ENCODE measurements around the gene URM1.
"Not testable (repeated sequence)": the region's sequence is repeated elsewhere in the genome, so short reads cannot be mapped to it uniquely, and the experiment has no call there.

URM1 gene

DNA sequence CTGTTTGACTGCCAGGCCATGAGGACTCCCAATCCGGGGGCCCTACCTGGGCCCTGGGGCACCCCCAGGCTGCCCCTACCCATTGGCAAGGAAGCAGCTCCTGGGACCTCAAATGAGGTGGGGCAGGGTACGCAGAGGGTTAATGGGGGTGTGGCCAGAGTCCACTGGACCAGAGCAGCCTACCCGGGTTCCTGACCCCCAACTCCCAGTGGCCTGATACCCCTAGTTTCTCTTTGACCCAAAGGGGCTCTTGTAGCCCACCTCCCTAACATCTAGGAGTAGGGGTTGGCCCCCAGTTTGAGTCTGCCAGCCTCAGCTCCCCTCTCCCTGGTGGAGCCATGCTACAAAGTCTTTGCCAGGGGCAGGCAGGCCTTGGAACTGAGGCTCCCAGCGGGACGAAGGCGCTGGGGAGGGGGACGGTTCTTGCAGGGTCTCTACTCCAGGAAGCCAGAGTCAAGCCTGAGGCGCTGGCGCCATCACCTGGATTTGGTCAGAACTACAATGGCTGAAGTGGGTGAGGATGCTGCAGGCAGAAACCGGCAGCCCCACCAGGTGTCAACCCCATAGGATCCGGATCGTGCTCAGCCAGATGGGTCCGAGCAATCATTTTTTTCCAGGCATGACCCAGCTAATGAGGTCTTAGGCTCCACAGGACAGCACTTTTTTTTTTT lies 41.1 kb downstream of the URM1 start:
- DNase-seq: peak; percentile 18

DNA sequence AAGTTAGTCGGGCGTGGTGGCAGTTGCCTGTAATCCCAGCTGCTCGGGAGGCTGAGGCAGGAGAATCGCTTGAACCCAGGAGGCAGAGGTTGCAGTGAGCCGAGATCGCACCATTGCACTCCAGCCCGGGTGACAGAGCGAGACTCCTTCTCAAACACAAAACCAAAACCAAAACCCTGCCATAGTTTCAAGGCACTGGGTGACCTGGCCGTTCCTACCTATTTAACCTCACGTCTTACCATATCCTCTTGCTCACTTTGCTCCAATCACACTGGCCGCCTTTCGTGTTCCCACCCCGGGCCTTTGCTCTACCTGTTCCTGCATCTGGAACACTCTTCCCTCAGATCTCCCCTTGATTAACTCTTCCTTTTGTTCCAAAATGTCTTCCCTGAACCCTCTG lies 42.6 kb downstream of the URM1 start:
- DNase-seq: not testable (repeated sequence)

DNA sequence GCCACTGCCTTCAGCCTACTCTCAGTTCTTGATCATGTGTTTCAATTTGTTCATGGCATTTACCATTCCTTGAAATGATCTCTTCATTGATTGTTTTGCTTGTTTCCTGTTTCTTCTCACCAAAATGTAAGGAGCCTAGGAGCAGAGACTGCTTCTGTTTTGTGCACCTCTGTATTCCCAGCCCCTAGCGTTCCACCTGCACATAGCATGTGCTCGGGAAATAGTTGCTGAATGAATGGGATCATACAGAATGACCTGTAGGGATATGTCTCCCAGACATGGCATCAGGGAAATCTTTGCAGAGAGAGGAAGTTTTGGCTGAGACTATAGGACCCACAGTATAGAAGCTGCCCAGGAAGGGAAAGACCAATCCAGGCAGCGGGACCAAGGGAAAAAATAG lies 43.3 kb downstream of the URM1 start:
- DNase-seq: no peak

DNA sequence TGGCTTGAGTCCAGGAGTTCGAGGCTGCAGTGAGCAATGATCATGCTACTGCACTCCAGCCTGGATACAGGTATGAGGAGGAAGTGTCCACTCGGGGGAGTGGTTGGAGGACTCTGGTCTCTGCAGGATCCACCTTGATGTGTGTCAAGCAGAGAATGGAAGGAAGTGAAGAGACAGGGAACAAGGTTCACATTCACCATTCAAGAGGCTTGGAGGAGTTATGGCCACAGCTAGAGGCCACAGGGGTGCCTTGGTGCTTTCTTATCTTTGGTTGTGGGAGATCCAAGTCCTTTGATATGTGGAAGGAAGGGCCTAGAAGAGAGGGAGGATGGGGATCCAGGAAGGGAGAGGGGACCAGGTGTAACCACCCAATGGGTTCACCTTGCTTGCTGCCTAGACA lies 44.1 kb downstream of the URM1 start:
- DNase-seq: no peak

DNA sequence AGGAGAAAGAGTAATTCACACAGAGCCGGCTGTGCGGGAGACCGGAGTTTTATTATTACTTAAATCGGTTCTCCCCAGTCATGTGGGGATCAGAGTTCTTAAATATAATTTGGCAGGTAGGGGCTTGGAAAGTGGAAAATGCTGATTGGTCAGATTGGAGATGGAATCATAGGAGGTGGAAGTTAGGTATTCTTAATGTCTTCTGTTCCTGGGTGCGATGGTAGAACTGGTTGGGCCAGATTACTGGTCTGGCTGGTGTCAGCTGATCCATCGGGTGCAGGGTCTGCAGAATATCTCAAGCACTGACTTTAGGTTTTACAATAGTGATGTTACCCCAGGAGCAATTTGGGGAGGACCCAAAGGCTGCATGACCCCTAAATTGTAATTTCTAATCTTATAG lies 44.8 kb downstream of the URM1 start:
- no peak for DNase-seq

DNA sequence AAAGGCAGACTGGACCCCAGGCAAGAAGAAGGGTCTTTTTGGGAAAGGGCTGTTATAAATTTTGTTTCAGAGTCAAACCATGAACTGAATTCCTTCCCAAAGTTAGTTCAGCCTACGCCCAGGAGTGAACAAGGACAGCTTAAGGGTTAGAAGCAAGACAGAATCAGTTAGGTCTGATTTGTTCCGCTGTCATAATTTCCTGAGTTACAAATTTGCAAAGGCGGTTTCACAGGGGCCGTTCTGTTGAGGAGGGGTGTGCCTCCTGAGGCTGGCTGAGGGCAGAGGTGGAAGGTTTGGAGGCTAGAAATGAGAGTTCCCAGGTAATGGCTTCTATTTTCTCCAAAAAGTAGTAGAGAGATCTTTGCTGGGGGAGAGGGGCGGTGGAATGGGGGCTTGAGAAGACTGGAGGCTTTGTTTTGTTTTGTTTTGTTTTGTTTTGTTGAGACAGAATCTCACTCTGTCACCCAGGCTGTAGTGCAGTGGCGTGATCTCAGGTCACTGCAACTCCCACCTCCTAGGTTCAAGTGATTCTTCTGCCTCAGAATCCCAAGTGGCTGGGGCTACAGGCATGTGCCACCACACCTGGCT lies 45.4 kb downstream of the URM1 start:
- DNase-seq: no peak

DNA sequence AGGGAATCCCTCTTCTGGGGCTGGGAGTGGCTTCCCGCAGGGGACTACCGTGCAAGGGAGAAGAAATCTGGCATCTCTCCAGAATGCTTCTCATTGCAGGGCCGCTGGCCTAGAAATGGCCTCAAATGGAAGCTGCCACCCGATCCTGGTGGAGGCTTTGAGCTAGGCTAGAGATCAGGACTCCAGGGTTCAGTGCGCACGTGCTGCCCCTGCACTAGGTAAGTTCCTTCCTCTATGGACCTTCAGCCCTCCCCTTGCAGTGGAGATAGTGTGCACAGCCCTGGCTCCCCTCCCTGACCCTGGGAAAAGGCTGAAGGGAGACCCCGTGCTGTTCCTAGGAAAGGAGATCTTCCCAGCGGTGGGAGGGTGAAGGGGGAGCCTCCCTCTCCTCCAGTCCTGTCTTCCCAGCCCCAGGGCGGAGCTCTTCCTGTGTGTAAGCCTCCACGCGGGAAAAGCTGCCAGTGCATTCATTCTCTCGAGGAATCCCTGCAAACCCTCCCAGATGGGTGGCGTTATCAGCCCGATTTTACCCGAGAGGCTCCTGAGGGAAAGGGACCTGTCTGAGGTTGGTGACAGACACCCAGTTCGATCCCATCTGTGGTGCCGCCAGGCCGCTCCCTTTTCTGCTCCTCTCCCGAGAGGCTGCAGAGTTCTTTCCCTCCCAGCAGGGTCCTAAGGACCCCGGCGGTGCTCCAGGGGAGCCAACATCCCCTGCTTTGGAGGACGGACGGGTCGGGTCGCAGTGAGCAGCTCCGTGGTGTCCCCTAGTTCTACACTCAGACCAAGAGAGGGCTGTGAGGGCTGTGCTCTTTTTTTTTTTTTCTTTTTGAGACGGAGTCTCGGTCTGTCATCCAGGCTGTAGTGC lies 48.1 kb downstream of the URM1 start:
- DNase-seq: no peak

DNA sequence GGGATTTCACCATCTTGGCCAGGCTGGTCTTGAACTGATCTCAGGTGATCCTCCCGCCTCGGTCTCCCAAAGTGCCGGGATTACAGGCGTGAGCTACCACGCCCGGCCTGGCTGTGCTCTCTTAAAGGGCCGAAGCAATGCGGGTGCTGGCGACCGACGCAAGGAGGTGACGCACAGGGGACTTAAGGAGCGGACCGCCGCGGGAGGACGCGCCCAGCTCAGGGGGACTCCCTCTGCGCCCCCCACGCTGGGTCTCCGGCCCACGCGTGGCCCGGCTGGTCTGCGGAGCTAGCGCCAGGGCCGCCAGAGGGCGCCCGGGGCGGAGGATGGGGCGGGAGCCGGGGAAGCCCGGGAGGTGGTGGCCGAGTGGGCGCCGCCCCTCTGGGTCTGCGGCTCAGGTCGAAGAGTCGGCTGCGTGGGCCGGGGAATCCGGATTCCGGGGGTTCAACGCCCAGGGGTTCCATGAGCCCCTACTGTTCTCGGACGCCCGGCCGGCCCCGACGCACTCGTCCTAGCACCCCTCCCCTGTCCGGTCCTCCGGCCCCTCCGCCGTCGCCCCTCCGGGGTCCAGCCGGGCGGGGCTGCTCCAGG lies 49.0 kb downstream of the URM1 start:
- peak; percentile 66 for DNase-seq

DNA sequence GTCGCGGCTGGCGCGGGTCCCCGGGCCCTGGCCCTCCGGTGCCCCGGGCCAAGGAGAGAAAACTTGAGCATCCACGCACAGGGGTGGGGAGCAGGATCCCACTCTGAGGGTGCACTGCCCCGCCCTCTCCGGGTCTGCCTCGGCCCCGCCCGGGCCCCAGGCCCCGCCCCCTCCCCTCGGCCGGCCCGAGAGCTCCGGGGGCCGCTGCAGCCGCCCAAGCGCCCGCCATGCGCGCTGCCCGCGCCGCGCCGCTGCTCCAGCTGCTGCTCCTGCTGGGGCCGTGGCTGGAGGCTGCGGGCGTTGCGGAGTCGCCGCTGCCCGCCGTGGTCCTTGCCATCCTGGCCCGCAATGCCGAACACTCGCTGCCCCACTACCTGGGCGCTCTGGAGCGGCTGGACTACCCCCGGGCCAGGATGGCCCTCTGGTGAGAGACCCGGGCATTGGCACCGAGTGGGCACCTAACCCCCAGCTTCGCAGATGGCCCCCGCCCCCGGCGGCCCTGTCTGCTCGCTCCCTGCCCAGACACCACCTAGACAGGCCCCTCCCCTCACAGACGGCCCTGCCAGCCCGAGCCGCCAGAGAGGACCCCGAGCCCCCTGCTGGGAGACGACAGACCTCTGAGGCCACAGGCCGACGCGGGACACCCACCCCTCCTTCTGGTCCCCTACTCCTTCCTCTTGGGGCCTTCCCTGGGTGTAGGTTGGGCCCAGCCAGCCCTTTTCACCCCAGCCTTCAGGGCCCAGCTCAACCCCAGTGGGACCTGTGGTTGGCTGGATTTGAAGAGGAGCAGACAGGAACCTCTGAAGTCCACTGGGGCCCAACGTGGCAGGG lies 49.7 kb downstream of the URM1 start, which contains the start of gene CERCAM:
CERCAM (plus strand) TSS at position 207 of the 831 bp plus-strand sequence; CDS start at position 228, 21 bp downstream.
- peak; percentile 53 for DNase-seq

DNA sequence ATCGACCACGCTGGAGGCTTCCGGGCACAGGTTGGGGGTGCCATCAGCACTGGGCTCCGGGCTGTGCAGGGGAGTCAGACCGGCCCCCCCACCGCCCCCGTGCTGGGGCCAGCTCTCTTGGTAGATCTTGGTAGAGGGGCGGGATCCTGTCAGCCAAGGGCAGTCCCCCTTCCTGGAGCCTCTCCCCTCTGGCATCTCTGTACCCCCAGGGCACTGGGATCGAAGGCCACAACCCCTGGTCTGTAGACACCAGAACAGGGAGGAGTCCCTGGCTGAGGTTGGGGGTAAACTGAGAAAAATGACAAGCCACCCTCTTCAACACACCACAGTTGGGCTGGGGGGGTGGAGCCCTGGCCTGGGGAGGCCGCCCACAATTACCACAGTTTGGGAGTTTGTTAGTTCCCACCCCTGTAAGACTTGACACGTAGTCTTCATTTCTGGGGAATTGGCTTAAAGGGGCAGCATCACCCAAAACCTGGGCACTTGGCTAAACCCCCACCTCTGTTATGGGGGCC lies 50.4 kb downstream of the URM1 start:
- no peak for DNase-seq

DNA sequence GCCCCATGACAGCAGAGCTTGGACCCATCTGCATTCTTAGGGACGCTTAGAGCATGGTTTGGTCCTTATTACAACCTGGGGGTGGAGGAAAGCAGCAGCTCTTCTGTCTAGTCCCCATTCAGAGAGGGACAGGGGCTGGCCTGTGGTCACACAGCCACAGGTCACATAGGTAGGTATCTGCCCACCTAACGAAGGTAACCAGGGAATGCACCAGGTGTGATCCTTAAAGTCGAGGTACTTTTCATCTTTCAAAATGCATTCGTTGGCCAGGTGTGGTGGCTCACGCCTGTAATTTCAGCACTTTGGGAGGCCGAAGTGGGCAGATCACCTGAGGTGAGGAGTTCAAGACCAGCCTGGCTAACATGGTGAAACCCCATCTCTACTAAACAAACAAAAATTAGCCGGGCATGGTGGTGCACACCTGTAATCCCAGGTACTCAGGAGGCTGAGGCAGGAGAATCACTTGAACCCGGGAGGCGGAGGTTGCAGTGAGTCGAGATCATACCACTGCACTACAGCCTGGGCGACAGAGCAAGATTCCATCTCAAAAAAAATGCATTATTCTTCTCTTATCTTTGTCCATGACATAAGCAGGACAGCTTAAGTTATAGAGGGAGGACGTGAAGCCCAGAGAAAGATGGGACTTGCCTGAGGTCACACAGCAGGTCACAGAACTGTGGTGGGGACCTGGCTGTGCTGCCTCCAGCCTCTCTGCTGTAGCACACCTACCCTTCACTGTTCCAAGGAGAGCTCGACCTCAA lies 51.0 kb downstream of the URM1 start:
- DNase-seq: not testable (repeated sequence)

DNA sequence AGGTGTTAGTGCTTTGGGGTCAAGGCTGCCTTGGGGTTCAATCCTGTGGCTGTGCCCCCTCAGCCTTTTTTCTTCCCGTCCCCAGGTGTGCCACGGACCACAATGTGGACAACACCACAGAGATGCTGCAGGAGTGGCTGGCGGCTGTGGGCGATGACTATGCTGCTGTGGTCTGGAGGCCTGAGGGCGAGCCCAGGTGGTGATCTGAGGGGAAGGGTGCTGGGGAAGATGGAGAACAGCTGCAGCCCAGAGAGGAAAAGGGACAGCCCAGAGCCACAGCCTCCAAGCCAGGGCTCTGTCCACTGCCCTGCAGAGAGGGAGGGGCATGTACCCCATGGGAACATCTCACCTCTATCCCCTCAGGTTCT lies 51.6 kb downstream of the URM1 start:
- no peak for DNase-seq

DNA sequence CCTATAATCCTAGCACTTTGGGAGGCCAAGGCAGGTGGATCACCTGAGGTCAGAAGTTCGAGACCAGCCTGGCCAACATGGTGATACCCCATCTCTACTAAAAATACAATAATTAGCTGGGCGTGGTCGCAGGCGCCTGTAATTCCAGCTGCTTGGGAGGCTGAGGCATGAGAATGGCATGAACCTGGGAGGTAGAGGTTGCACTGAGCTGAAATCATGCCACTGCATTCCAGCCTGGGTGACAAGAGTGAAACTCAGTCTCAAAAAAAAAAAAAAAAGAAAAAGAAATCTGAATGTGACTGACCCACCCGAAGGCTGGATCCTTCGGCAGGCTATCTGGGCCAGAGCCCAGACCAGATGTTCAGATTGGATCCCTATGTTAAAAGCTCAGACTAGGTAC lies 52.2 kb downstream of the URM1 start:
- DNase-seq: not testable (repeated sequence)

DNA sequence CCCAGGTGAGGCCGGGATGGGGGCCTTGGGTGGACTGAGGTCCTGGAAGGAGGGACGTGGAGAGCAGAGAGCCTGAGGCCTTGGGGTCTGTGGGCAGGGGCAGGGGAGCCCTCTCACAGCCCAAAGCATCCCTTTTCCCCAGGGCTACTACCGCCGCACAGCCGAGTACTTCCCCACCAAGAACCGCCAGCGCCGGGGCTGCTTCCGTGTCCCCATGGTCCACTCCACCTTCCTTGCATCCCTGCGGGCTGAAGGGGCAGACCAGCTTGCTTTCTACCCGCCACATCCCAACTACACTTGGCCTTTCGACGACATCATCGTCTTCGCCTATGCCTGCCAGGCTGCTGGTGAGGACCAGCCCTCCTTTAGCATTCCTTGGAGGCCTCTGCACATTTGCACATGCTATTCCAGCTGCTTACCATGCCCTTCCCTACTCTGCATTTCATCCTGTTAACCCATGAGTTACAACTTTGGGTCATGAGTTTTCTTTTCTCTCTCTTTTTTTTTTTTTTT lies 53.1 kb downstream of the URM1 start:
- no peak for DNase-seq

DNA sequence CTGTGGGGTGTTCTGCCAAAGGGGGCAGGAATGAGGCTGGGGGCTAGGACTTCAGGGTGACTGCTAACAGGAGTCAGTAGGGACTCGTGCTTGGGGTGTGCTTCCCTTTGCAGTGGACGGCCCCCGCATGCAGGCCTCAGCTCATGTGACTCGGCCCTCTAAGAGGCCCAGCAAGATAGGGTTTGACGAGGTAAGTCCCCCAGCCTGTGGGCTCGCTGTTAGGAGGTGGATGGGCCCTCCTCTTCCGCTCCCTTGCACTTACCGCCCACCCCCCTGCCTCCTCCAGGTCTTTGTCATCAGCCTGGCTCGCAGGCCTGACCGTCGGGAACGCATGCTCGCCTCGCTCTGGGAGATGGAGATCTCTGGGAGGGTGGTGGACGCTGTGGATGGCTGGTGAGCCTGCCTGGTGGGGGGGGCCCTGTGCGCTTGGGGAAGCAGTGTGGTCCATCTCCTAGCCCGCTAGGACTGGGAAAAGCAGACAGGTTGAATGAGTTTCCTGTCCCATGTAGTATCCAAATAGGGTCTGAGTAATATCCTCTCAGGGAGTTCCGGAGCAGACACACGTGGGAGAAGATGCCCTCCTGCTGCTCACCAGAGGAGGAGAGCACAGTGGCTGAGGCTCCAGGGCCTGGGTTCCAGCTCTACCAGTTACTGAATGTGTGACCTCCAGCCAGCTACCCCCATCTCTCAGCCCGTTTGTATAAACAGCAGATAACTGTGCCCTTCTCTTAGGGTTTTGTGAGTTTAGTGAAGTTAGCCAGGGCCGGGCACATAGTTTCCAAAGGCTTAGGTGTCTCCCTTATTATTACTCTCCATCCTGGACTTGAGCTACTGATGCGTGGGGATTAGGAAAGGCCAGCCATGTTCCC lies 57.7 kb downstream of the URM1 start:
- no peak for DNase-seq

DNA sequence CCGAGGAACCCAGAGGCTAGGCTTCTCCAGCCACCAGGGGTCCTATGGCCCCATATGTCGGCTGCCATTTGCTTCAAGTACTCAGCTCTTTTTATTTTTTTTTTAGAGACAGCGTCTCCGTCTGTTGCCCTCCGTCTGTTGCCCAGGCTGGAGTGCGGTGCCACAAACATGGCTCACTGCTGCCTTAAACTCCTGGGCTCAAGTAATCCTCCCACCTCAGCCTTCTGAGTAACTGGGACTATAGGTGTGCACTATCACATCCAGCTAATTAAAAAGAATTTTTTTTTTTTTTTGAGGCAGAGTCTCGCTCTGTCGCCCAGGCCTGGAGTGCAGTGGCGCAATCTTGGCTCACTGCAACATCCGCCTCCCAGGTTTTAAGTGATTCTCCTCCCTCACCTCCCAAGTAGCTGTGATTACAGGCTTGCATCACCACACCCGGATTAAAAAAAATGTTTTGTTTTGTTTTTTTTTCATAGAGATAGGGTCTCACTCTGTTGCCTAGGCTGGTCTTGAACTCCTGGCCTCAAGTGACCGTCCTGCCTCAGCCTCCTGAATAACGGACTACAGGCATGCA lies 58.4 kb downstream of the URM1 start:
- no peak for DNase-seq

DNA sequence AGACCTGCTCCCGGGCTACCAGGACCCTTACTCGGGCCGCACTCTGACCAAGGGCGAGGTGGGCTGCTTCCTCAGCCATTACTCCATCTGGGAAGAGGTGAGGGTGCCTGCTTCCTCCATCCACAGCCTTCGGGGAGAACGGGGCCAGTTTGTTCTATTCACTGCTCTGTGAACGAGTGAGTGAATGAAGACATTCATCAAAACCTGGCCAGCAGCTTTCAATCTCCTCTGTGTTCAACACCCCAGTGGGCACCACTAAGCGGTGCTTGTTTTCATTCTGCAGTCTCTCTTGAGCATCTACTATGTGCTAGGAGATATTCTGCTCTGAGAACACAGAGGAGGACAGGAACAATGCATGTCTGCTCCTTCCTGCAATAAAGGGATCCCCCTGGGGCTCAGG lies 60.0 kb downstream of the URM1 start:
- no peak for DNase-seq

DNA sequence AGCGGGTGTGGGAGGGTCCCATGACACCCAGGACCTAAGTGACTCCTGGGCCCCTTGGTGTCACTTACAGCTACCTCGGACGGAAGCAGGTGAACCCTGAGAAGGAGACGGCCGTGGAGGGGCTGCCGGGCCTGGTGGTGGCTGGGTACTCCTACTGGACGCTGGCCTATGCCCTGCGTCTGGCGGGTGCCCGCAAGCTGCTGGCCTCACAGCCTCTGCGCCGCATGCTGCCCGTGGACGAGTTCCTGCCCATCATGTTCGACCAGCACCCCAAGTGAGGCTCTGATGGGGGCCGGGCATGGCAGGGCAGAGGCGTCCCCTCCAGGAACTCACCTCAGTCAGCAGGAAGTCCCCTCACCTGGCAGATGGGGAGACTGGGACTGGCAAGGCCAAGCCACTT lies 63.2 kb downstream of the URM1 start:
- no peak for DNase-seq

DNA sequence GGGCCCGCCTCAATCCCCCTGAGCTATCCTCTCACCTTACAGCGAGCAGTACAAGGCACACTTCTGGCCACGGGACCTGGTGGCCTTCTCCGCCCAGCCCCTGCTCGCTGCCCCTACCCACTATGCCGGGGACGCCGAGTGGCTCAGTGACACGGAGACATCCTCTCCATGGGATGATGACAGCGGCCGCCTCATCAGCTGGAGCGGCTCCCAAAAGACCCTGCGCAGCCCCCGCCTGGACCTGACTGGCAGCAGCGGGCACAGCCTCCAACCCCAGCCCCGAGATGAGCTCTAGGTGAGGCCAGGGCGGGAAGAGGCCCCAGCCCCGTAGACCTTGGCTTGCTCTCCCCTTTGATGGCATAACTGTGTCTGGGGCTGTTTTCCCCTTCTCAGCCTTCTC lies 64.4 kb downstream of the URM1 start:
- no peak for DNase-seq
